Subcutaneous abdominal adipose tissue (tissue), 5 donors: ENCODE results near the gene GALR3.

Experiments used
- H3K27ac ChIP-seq: one replicate; pipeline ENCODE4 v1.7.0; 2013; ENCODE audit warnings: low read depth, mild to moderate bottlenecking, inconsistent platforms, low read length, moderate library complexity
- H3K27me3 ChIP-seq, 5 donors: one replicate each; pipeline ENCODE4 v1.7.0; 2013; ENCODE audit warnings: low read length in 5 of 5, inconsistent platforms in 1 of 5; ENCODE audit not compliant: control insufficient read depth in 5 of 5, insufficient read depth in 4 of 5
- H3K36me3 ChIP-seq, 5 donors: one replicate each; pipeline ENCODE4 v1.7.0; 2013; ENCODE audit warnings: low read length in 5 of 5; ENCODE audit not compliant: control insufficient read depth in 5 of 5, insufficient read depth in 5 of 5
- H3K4me1 ChIP-seq, 5 donors: one replicate each; pipeline ENCODE4 v1.7.0; 2013; ENCODE audit warnings: low read length in 5 of 5, mild to moderate bottlenecking in 3 of 5, moderate library complexity in 1 of 5; ENCODE audit not compliant: control insufficient read depth in 5 of 5, insufficient read depth in 5 of 5
- H3K4me3 ChIP-seq, 5 donors: one replicate each; pipeline ENCODE4 v1.7.0; 2013; ENCODE audit warnings: low read length in 5 of 5, low read depth in 1 of 5
- H3K9ac ChIP-seq, 5 donors: one replicate each; pipeline ENCODE4 v1.7.0; 2013; ENCODE audit warnings: low read length in 5 of 5, mild to moderate bottlenecking in 4 of 5, moderate library complexity in 3 of 5
- H3K9me3 ChIP-seq, 5 donors: one replicate each; pipeline ENCODE4 v1.7.0; 2013; ENCODE audit warnings: low read length in 5 of 5; ENCODE audit not compliant: control insufficient read depth in 5 of 5
- donor health status: healthy.
- donor health status: healthy.
- donor health status: healthy.
- donor health status: healthy.
- donor health status: healthy.

The GALR3 gene

GRCh38 chr22:37862570-37863325 lies 39.6 kb downstream of the GALR3 start:
- H3K4me1 ChIP-seq, result no peaks in the 10 kb centered on the region
- no peak overlapping the region for H3K27ac ChIP-seq
- H3K9ac ChIP-seq, result no peak overlapping the region
- H3K4me3 ChIP-seq, result no peak overlapping the region
- no peaks in the 10 kb centered on the region for H3K9me3 ChIP-seq
- H3K36me3 ChIP-seq, result peaks cover 42 to 92% (median 79%) of the 10 kb centered on the region in 5 donors
- H3K27me3 ChIP-seq, result no peaks in the 10 kb centered on the region

GRCh38 chr22:37865510-37865909 lies 42.3 kb downstream of the GALR3 start:
- H3K4me1 ChIP-seq, result no peaks in the 10 kb centered on the region
- no peak overlapping the region for H3K27ac ChIP-seq
- no peak overlapping the region for H3K4me3 ChIP-seq
- no peak overlapping the region for H3K9ac ChIP-seq
- H3K36me3 ChIP-seq, result peaks cover 35 to 87% (median 76%) of the 10 kb centered on the region in 5 donors
- no peaks in the 10 kb centered on the region for H3K9me3 ChIP-seq
- no peaks in the 10 kb centered on the region for H3K27me3 ChIP-seq

GRCh38 chr22:37870273-37870672 lies 47.1 kb downstream of the GALR3 start:
- no peak overlapping the region for H3K27ac ChIP-seq
- no peaks in the 10 kb centered on the region for H3K27me3 ChIP-seq
- no peaks in the 10 kb centered on the region for H3K4me1 ChIP-seq
- H3K9ac ChIP-seq, result no peak overlapping the region
- no peaks in the 10 kb centered on the region for H3K9me3 ChIP-seq
- H3K4me3 ChIP-seq, result no peak overlapping the region
- H3K36me3 ChIP-seq, result peaks cover 23 to 85% (median 72%) of the 10 kb centered on the region in 5 donors
